Natural killer cell (primary cell): ENCODE results near the gene SPINK4. TPM values are rescaled to one million over a fixed set of nuclear protein-coding genes. Genes with fewer than 3 reads are reported as not detected.

Experiments used
- ATAC-seq, 3 donors: fragments of 150-1000 bp in 2 of 3; fragments of 200-7000 bp in 1 of 3; cut with Tn5 transposase; 1 replicate in 1 of 3; 2 replicates in 2 of 3; pipeline ENCODE4 v1.10.0; 2021; ENCODE audit warnings: mild to moderate bottlenecking in 2 of 3, moderate library complexity in 2 of 3
- DNase-seq, 2 donors: peaks; one replicate each; pipeline versions ENCODE4 v3.0.0 to v3.0.0-alpha.2; 2013 to 2021; ENCODE audit warnings: mixed read lengths in 1 of 2
- H3K27ac ChIP-seq: one replicate; pipeline ENCODE4 v1.5.1; 2013; ENCODE audit warnings: mild to moderate bottlenecking, low read length
- H3K27me3 ChIP-seq: one replicate; pipeline ENCODE4 v1.6.1; 2013; ENCODE audit warnings: low read length; ENCODE audit not compliant: control insufficient read depth, insufficient read depth
- H3K36me3 ChIP-seq: one replicate; pipeline ENCODE4 v1.6.1; 2013; ENCODE audit warnings: low read length; ENCODE audit not compliant: control insufficient read depth, insufficient read depth
- H3K4me1 ChIP-seq: one replicate; pipeline ENCODE4 v1.6.1; 2013; ENCODE audit warnings: low read length; ENCODE audit not compliant: control insufficient read depth, insufficient read depth
- H3K4me3 ChIP-seq: one replicate; pipeline ENCODE4 v1.5.1; 2013; ENCODE audit warnings: low read length
- H3K9me3 ChIP-seq: one replicate; pipeline ENCODE4 v1.6.1; 2013; ENCODE audit warnings: low read length; ENCODE audit not compliant: control insufficient read depth, insufficient read depth
- H3K27ac Mint-ChIP-seq, 2 donors: one replicate each; pipeline ENCODE4 v1.8.0; 2022; ENCODE audit warnings: mild to moderate bottlenecking in 2 of 2, mixed read lengths in 2 of 2, moderate library complexity in 1 of 2
- H3K27me3 Mint-ChIP-seq, 2 donors: one replicate each; pipeline ENCODE4 v1.8.0; 2022; ENCODE audit warnings: low read depth in 2 of 2, mixed read lengths in 2 of 2
- H3K36me3 Mint-ChIP-seq: one replicate; pipeline ENCODE4 v1.8.0; 2022; ENCODE audit warnings: mixed read lengths
- H3K4me1 Mint-ChIP-seq, 2 donors: one replicate each; pipeline ENCODE4 v1.8.0; 2022; ENCODE audit warnings: mixed read lengths in 2 of 2
- H3K4me3 Mint-ChIP-seq: one replicate; pipeline ENCODE4 v1.8.0; 2022; ENCODE audit warnings: mild to moderate bottlenecking, moderate library complexity, mixed read lengths
- H3K9me3 Mint-ChIP-seq, 2 donors: one replicate each; pipeline ENCODE4 v1.8.0; 2022; ENCODE audit warnings: mixed read lengths in 2 of 2
- WGBS: methylation state at CpG from one replicate; pipeline ENCODE4 v1.1.7; 2013; ENCODE audit warnings: missing lambda C conversion rate; ENCODE audit not compliant: insufficient coverage; 5-methylcytosine and 5-hydroxymethylcytosine counted together
- intact Hi-C: fragments of 100-400 bp; cut with micrococcal nuclease; formaldehyde crosslinking; loops from one replicate; pipeline ENCODE4 v1.14.2; 2022
- total RNA-seq, 4 donors: library from RNA; stranded (reverse); fragments of 120-200 nt in 1 of 4; gene quantifications; one replicate each; pipeline versions ENCODE4 v1.2.3 to v1.2.4, GENCODE V29; 2013 to 2022
- TF ChIP-seq, protein P1 (sequence below): fragments of 200-600 bp; IDR thresholded peaks from one replicate; pipeline ENCODE4 v1.8.0; 2022; ENCODE audit warnings: antibody characterized with exemption

Gene SPINK4
- total RNA-seq, 3 donors from 2014 or later (not counting 1 experiment from before 2014, with no cell fraction given), result not detected

DNA sequence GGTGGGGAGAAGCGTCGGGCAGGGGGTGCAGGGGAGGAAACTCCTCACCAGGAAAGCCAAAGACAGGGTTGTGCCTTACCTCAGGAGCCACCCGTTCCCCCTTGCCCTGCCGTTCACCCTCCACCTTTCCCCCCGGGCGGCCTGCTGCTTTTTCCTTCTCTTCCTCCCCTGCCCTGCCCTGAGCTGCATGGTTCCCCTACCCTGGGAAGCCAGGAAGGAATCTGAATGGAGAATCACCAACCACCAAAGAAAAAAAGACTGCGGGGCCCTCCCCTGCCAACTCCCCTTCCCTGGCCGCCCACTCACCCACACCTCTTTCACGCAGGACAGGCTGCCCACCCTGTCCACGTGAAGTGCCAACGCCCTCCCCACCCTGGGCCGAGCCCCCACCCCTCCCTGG lies 49.5 kb downstream of the SPINK4 start:
- ATAC-seq (no peak), DNase-seq (peak; percentile 21 to 45)
- Mint-ChIP-seq H3K27ac (peak overlapping the region; percentile 100), H3K4me1 (peaks cover 36 to 37% of the 10 kb centered on the region in 2 donors), H3K9me3 (no peaks in the 10 kb centered on the region), H3K4me3 (peak overlapping the region; percentile 99), H3K27me3 (peaks cover 0 to 3% of the 10 kb centered on the region in 2 donors), H3K36me3 (peaks cover 3% of the 10 kb centered on the region)
- intact Hi-C loops, result no loop called here
- H3K36me3 ChIP-seq, result peaks cover 15% of the 10 kb centered on the region
- peaks cover 28% of the 10 kb centered on the region for H3K4me1 ChIP-seq
- H3K4me3 ChIP-seq, result peak overlapping the region; percentile 82
- H3K27ac ChIP-seq, result peak overlapping the region; percentile 98
- no peaks in the 10 kb centered on the region for H3K27me3 ChIP-seq
- no peaks in the 10 kb centered on the region for H3K9me3 ChIP-seq
- TF ChIP-seq, protein P1, sequence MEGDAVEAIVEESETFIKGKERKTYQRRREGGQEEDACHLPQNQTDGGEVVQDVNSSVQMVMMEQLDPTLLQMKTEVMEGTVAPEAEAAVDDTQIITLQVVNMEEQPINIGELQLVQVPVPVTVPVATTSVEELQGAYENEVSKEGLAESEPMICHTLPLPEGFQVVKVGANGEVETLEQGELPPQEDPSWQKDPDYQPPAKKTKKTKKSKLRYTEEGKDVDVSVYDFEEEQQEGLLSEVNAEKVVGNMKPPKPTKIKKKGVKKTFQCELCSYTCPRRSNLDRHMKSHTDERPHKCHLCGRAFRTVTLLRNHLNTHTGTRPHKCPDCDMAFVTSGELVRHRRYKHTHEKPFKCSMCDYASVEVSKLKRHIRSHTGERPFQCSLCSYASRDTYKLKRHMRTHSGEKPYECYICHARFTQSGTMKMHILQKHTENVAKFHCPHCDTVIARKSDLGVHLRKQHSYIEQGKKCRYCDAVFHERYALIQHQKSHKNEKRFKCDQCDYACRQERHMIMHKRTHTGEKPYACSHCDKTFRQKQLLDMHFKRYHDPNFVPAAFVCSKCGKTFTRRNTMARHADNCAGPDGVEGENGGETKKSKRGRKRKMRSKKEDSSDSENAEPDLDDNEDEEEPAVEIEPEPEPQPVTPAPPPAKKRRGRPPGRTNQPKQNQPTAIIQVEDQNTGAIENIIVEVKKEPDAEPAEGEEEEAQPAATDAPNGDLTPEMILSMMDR, result no peak
- WGBS, result 5% methylated on average over 7 of the region's 12 CpGs

DNA sequence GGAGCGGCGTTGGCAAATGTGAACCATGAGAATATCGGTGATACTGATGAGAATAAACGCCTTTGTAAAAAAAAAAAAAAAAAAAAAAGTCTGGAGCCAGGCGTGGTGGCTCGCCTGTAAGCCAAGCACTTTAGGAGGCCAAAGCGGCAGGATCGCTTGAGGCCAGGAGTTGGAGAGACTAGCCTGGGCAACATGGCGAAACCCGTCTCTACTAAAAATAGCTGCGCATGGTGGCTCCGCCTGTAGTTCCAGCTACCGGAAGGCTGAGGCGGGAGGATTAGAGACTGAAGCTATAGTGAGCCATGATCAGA lies 49.9 kb downstream of the SPINK4 start:
- H3K9me3 Mint-ChIP-seq, result no peaks in the 10 kb centered on the region
- TF ChIP-seq, protein P1, result no peak
- ATAC-seq, result no peak
- H3K27ac ChIP-seq, result peak overlapping the region; percentile 98
- no peaks in the 10 kb centered on the region for H3K27me3 ChIP-seq
- intact Hi-C loops, result loop anchor here (1.0 to 10.0 kb wide), 2 partner anchors 26 to 735 kb away; partner anchors contain the start of genes BAG1, SMIM27 and TOPORS
- peaks cover 7% of the 10 kb centered on the region for H3K36me3 Mint-ChIP-seq
- H3K4me1 Mint-ChIP-seq, result peaks cover 40 to 41% of the 10 kb centered on the region in 2 donors
- peak overlapping the region; percentile 99 for H3K4me3 Mint-ChIP-seq
- peaks cover 0 to 3% of the 10 kb centered on the region in 2 donors for H3K27me3 Mint-ChIP-seq
- DNase-seq, result no peak
- H3K4me1 ChIP-seq, result peaks cover 32% of the 10 kb centered on the region
- H3K27ac Mint-ChIP-seq, result peak overlapping the region; percentile 100
- WGBS, result 0% methylated on average over 14 of the region's 14 CpGs
- H3K4me3 ChIP-seq, result peak overlapping the region; percentile 82
- H3K9me3 ChIP-seq, result no peaks in the 10 kb centered on the region
- peaks cover 19% of the 10 kb centered on the region for H3K36me3 ChIP-seq

DNA sequence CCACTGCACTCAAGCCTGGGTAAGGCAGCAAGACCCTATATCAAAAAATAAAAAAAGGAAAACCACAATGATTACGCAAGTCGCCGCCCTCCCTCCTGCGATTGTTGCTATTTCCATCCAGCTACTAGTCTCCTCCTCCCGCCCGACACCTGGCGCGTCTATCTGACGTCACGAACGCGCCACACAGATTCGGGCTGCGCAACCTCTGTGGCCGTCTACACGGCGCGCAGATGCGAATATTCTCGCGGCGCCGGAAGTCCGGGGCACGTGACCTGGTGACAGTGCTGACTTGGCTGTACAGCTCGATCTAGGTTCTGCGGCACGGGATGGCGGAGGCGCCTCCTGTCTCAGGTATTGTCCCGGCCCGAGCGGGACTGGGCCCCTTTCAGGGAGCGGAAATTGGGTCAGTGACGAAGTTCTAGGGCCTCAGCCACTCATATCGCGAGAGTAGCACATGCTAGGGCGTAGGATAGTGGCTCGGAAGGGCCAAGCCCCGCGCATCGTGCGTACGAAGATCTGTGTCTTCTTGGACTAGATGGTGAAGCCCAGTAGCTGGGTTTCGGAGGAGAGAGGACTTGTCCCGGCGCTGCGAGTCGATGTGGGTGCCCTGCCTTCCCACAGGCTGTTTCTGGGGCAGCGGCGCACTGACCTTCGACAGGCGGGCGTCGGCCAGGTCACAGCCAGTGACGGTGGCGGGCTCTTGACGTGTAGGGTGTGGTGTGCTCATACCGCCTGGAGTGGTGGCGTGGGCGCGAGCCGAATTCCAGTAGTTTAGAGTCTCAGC lies 50.5 kb downstream of the SPINK4 start, which contains the start of gene NFX1:
NFX1 (plus strand) TSS at position 270 of the 784 bp plus-strand sequence; CDS start at position 327, 57 bp downstream.
- intact Hi-C loops, result loop anchor here (1.0 to 10.0 kb wide), 2 partner anchors 26 to 736 kb away; partner anchors contain the start of genes BAG1, SMIM27 and TOPORS
- peaks cover 24% of the 10 kb centered on the region for H3K36me3 ChIP-seq
- WGBS, result under 1% methylated on average over 63 of the region's 63 CpGs
- no peaks in the 10 kb centered on the region for H3K9me3 ChIP-seq
- no peaks in the 10 kb centered on the region for H3K27me3 ChIP-seq
- Mint-ChIP-seq H3K4me3 (peak within 1 kb of the TSS; percentile 99), H3K36me3 (peaks cover 8% of the 10 kb centered on the region), H3K27ac (peak within 1 kb of the TSS; percentile 100), H3K27me3 (peaks cover 0 to 3% of the 10 kb centered on the region in 2 donors), H3K4me1 (peaks cover 41 to 42% of the 10 kb centered on the region in 2 donors), H3K9me3 (no peaks in the 10 kb centered on the region)
- DNase-seq (peak; percentile 98 to 100), ATAC-seq (peak; percentile 73 to 94 (median 89))
- peak within 1 kb of the TSS; percentile 98 for H3K27ac ChIP-seq
- peaks cover 34% of the 10 kb centered on the region for H3K4me1 ChIP-seq
- peak within 1 kb of the TSS; percentile 82 for H3K4me3 ChIP-seq
- TF ChIP-seq, protein P1, result no peak
